ENCODE results near the gene ZC2HC1B. TPM values are rescaled to one million over a fixed set of nuclear protein-coding genes. Genes with fewer than 3 reads are reported as not detected.
"Not testable (repeated sequence)": the region's sequence is repeated elsewhere in the genome, so short reads cannot be mapped to it uniquely, and the experiment has no call there.

The ZC2HC1B gene, protein sequence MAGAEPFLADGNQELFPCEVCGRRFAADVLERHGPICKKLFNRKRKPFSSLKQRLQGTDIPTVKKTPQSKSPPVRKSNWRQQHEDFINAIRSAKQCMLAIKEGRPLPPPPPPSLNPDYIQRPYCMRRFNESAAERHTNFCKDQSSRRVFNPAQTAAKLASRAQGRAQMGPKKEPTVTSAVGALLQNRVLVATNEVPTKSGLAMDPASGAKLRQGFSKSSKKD
- total RNA-seq (2014; rRNA removed; shearing (Covaris generic)) = not detected in 2 replicates

DNA sequence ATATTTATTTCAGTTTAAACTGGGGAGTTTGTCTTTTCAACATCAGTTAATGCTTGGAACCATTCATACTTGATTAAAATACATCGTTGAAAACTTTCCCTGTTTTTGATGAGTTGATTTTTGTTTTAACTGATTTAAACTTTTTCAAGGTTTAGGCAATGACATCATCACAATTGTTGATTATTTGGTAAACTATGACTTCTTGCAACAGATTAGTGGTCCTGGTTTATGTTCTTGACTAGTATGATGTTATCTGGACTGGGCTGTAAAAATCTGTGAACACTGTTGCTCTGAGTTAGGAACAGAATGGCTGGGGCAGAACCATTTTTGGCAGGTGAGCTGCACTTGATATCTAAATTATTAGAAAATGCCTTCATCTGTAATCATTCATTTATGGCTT, at the start of gene ZC2HC1B:
Gene ZC2HC1B, plus strand, starts transcription at position 241 of the 400 bp plus-strand sequence. Its CDS starts 66 bp downstream, at position 307.
- no peak for DNase-seq (ENCODE audit: low spot score)

DNA sequence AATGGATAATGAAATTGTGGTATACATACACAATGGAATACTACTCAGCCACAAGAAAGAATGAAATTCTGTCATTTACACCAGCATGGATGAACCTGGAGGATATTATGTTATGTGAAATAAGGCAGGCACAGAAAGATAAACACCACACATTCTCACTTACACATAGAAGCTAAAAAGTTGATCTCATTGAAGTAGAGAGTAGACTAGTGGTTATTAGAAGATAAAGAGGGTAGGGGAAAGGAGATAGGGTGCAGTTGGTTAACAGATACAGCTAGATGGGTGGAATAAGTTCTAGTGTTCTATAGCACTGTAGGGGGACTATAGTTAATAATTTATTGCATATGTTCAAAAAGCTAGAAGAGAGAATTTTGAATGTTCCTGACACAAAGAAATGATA, 46.7 kb upstream of the ZC2HC1B start:
- DNase-seq (ENCODE audit: low spot score) = no peak

DNA sequence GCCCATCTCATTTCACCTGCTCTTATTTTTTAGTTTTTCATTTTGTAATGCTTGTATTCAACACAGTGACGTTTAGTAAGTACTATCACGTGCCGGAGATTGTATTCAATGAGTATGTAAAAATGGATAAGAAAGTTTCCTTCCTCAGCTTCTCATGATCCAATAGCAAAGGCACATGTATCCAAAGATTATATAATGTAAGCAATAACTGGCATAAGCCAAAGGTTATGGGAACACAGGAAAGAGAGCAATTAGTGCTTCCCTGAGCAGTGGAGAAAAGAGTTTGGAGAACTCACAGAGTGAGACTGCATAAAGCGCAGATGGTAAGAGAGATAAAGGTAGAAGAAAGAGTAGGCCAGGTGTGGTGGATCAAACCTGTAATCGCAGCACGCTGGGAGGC, 42.9 kb upstream of the ZC2HC1B start:
- DNase-seq (ENCODE audit: low spot score) = no peak

GRCh38 chr6:143822584-143823024, 41.7 kb upstream of the ZC2HC1B start:
- peak; percentile 44 for DNase-seq (ENCODE audit: low spot score)

DNA sequence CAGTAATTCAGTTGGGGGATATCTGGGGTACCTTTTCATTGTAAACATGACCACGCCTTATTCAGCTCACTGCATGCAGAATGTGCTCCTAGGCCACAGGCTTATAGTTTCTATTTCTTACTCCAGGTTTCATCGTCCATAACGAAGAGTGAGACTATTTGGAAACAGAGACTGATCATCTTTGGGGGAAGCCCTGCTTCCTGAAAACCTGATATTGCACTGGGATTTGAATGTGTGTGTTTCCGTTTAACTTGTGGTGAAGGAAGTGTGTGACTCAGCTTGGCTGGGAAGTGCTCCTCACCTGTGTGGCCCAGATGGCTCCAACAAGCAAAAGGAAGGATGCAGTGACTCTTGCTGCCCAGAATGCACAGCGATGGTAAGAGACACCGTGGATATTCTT, 40.7 kb upstream of the ZC2HC1B start:
- DNase-seq (ENCODE audit: low spot score) = peak; percentile 16

GRCh38 chr6:143828572-143828971, 35.7 kb upstream of the ZC2HC1B start:
- DNase-seq (ENCODE audit: low spot score) = no peak

- no peak for DNase-seq (ENCODE audit: low spot score)
Observed at GRCh38 chr6:143836150-143836549, 28.1 kb upstream of the ZC2HC1B start.

- DNase-seq (ENCODE audit: low spot score) = no peak
Observed at GRCh38 chr6:143838395-143838794, 25.9 kb upstream of the ZC2HC1B start.

- no peak for DNase-seq (ENCODE audit: low spot score)
Observed at GRCh38 chr6:143839196-143839595, 25.1 kb upstream of the ZC2HC1B start.

DNA sequence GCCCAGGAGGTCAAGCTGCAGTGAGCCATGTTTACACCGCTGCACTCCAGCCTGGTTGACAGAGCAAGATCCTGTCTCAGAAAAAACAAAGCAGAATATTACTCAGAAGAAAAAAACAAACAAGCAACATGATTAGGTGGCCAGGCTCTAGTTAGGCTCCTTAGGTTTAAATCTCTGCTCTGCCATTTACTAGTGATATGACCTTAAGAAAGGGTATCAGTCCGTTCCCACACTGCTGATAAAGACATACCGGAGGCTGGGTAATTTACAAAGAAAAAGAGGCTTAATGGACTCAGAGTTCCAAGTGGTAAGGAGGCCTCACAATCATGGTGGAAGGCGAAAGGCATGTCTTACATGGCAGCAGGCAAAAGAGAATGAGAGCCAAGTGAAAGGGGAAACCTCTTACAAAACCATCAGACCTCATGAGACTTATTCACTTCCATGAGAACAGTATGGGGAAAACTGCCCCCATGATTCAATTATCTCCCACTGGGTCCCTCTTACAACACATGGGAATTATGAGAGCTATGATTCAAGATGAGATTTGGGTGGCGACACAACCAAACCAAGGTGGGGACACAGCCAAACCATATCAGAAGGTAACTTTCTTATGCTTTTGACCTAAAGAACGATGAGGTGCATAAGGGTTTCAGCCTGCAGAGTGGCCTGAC, 23.5 kb upstream of the ZC2HC1B start:
- DNase-seq (ENCODE audit: low spot score) = no peak

- DNase-seq (ENCODE audit: low spot score) = peak; percentile 31
Observed at GRCh38 chr6:143842461-143842901, 21.8 kb upstream of the ZC2HC1B start.

DNA sequence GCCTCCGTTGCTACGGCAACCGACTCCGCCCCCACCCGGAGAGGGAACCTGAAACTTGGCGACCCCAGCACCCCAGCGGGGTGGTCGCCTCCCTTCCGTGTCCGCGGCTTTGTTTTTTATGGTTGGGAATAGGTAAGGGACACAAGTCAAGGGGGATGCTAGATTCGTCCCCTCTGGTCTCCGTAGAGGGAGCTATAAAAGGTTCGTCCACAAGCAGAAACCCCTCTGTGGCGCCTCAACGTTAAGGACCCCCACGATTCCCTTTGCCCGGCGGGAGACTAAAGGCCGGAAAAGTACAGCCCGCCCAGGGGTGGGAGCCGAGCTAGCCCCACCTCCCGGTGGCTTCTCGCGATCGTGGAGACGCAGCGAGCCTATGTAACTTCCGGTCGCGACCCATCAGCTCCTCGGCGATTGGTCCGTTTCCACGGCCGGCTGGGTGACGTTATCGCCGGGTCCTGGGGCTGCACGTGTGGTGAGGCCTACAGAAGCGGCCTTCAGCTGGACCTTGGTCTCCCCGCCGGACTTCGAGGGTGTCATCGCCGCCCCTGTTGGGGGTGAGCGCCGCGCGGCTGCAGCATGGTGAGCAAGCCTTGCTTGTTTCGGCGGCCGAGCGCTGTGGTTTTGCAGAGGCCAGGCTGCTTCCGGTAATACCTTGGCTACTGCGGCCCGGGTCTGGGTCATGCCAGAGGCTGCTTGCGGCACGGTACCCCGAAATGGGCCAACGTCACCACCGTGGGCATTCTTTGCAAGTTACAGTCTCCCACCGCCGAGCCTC, 21.2 kb upstream of the ZC2HC1B start, which contains the start of gene LTV1:
Gene LTV1, plus strand, starts transcription at position 437 of the 775 bp plus-strand sequence. Its CDS starts 140 bp downstream, at position 577.
- DNase-seq (ENCODE audit: low spot score) = peak; percentile 89

- DNase-seq (ENCODE audit: low spot score) = no peak
Observed at GRCh38 chr6:143843677-143843999, 20.6 kb upstream of the ZC2HC1B start.

DNA sequence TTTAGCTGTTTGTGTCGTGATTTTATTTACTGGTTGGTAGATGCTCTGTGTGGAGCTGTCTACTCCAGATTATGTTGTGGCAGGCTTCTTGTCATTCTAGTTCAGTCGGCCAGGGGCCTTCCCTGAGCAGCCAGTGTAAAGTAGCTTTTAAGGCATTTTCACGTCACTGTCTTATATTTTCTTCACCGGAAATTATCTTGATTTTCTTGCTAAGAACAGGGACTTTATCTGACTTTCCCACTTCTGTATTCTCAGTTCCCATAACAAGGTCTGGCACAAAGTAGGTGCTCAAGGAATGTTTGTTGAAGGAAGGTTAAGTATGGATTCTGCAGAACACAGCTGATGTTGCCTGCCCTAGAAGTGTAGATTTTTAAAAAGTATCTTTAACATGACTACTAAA, 20.3 kb upstream of the ZC2HC1B start:
- peak; percentile 3 for DNase-seq (ENCODE audit: low spot score)

DNA sequence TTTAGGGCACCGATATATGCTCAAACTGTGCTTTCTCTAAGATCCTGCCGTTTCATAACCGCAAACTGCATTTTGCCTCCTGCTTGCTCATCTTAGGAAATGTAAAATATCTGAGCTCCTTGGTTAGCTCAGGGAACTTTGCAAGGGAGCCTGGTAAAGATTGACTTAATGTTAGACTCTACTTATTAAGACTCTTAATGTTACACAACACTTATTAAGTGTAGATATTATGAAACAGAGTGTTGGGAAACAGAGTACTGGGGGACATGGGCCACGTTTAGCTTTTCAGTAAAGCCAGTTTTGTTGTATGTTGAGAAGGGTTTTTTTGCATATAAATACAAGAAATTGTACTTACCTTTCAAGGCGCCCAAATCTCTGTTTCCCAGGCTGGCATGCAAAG, 19.2 kb upstream of the ZC2HC1B start:
- no peak for DNase-seq (ENCODE audit: low spot score)

DNA sequence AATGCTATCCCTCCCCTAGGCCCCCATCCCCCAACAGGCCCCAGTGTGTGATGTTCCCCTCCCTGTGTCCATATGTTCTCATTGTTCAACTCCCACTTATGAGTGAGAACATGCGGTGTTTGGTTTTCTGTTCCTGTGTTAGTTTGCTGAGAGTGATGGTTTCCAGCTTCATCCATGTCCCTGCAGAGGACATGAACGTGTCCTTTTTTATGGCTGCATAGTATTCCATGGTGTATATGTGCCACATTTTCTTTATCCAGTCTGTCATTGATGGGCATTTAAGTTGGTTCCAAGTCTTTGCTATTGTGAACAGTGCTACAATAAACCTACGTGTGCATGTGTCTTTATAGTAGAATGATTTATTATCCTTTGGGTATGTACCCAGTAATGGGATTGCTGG, 12.6 kb upstream of the ZC2HC1B start:
- not testable (repeated sequence) for DNase-seq (ENCODE audit: low spot score)

DNA sequence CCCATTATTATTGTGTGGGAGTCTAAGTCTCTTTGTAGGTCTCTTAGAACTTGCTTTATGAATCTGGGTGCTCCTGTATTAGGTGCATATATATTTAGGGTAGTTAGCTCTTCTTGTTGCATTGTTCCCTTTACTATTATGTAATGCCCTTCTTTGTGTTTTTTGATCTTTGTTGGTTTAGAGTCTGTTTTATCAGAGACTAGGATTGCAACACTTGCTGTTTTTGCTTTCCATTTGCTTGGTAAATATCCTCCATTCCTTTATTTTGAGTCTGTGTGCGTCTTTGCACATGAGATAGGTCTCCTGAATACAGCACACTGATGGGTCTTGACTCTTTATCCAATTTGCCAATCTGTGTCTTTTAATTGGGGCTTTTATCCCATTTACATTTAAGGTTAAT, 9.2 kb upstream of the ZC2HC1B start:
- DNase-seq (ENCODE audit: low spot score) = not testable (repeated sequence)

GRCh38 chr6:143856762-143857161, 7.5 kb upstream of the ZC2HC1B start:
- DNase-seq (ENCODE audit: low spot score) = not testable (repeated sequence)

- DNase-seq (ENCODE audit: low spot score) = no peak
Observed at GRCh38 chr6:143857651-143858050, 6.6 kb upstream of the ZC2HC1B start.

GRCh38 chr6:143859891-143860660, 4.2 kb upstream of the ZC2HC1B start:
- DNase-seq (ENCODE audit: low spot score) = no peak

- DNase-seq (ENCODE audit: low spot score) = no peak
Observed at GRCh38 chr6:143863771-143864170, 503 bp upstream of the ZC2HC1B start.

DNA sequence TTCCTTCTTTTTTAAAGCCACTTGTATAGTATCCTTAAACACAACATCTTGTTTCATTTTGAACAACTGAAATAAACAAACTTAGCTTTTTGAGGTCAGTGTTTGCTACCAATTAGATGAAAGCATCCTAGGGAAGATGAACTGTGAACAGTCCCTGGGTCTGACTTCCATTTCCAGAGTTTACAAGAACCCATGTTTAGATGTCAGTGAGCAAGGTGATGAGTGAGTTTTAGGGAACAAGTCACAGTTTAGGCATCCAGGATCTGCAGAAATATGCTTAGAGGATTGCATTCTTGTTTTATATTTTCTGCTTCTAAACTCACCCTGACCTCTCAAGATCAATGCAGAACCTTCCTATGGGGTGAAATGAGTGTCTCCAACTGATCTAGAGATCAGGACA, 3.0 kb downstream of the ZC2HC1B start:
- no peak for DNase-seq (ENCODE audit: low spot score)
